BLaER1 (cell line): ENCODE data around the gene SMARCE1.

Experiments
- H3K27ac ChIP-seq: shearing (Covaris generic); formaldehyde crosslinking; 2 replicates; pipeline ENCODE4 v1.8.1; 2022
- H3K27me3 ChIP-seq: shearing (Covaris generic); formaldehyde crosslinking; 2 replicates; pipeline ENCODE4 v1.8.1; 2022
- H3K36me3 ChIP-seq: shearing (Covaris generic); formaldehyde crosslinking; 2 replicates; pipeline ENCODE4 v1.8.1; 2022
- H3K4me1 ChIP-seq: shearing (Covaris generic); formaldehyde crosslinking; 2 replicates; pipeline ENCODE4 v1.8.1; 2022
- H3K4me2 ChIP-seq: shearing (Covaris generic); formaldehyde crosslinking; 2 replicates; pipeline ENCODE4 v1.8.1; 2022
- H3K4me3 ChIP-seq: shearing (Covaris generic); formaldehyde crosslinking; 2 replicates; pipeline ENCODE4 v1.8.1; 2022
- H3K9ac ChIP-seq: shearing (Covaris generic); formaldehyde crosslinking; 2 replicates; pipeline ENCODE4 v1.8.1; 2022
- H3K9me3 ChIP-seq: shearing (Covaris generic); formaldehyde crosslinking; 2 replicates; pipeline ENCODE4 v1.8.1; 2022
- H4K20me1 ChIP-seq: shearing (Covaris generic); formaldehyde crosslinking; 2 replicates; pipeline ENCODE4 v1.8.1; 2022
- Cebpa-rat ChIP-seq: shearing (Covaris generic); IDR thresholded peaks from 2 replicates; pipeline ENCODE4 v1.8.1; 2022

Gene SMARCE1

DNA sequence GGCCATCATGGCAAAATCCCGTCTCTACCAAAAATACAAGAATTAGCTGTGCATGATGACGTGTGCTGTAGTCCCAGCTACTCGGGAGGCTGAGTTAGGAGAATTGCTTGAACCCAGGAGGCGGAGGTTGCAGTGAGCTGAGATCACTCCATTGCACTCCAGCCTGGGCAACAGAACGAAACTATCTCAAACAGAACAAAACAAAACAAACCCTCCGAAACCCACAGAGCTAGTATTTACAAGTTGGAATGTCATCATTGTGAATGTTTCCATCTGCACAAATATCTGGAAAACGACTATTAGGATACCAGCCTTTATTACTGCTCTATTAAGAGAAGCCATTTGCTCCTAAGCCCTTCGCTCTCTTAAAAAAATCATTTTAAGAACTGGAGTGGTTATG is 26.0 kb downstream of the SMARCE1 start:
- H3K9me3 ChIP-seq, result no peaks in the 10 kb centered on the region
- H3K27ac ChIP-seq, result no peak overlapping the region
- H3K9ac ChIP-seq, result no peak overlapping the region
- peaks cover 61% of the 10 kb centered on the region for H3K4me1 ChIP-seq
- H3K4me3 ChIP-seq, result no peak overlapping the region
- no peak for TF ChIP-seq Cebpa-rat
- H3K27me3 ChIP-seq, result no peaks in the 10 kb centered on the region
- no peak overlapping the region for H3K4me2 ChIP-seq
- no peaks in the 10 kb centered on the region for H4K20me1 ChIP-seq
- 0 out of 2 replicates have a peak, but pooled peaks cover 4% of the 10 kb centered on the region for H3K36me3 ChIP-seq

DNA sequence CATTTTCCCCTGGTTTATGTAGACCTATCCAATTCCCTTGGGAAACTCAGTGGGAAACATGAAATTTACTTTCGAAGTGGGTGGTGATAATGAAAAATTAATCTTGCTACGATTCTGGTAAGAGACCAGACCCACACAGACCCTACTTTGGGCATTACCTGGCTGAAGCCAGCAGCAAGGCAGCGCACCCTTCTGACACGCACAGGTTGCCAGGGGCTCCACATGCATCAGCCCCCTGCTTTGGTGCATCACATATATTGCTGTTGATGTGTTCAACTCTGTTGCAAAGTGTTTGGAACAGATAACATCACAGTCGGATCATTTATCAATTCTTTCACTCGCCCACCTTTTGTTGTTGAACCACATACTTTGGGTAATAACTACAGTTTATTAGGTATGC is 26.6 kb downstream of the SMARCE1 start:
- no peak overlapping the region for H3K9ac ChIP-seq
- no peak overlapping the region for H3K4me2 ChIP-seq
- H3K27me3 ChIP-seq, result no peaks in the 10 kb centered on the region
- no peak for TF ChIP-seq Cebpa-rat
- no peaks in the 10 kb centered on the region for H3K36me3 ChIP-seq
- H3K27ac ChIP-seq, result no peak overlapping the region
- H4K20me1 ChIP-seq, result no peaks in the 10 kb centered on the region
- no peaks in the 10 kb centered on the region for H3K9me3 ChIP-seq
- peaks cover 64% of the 10 kb centered on the region for H3K4me1 ChIP-seq
- H3K4me3 ChIP-seq, result no peak overlapping the region

DNA sequence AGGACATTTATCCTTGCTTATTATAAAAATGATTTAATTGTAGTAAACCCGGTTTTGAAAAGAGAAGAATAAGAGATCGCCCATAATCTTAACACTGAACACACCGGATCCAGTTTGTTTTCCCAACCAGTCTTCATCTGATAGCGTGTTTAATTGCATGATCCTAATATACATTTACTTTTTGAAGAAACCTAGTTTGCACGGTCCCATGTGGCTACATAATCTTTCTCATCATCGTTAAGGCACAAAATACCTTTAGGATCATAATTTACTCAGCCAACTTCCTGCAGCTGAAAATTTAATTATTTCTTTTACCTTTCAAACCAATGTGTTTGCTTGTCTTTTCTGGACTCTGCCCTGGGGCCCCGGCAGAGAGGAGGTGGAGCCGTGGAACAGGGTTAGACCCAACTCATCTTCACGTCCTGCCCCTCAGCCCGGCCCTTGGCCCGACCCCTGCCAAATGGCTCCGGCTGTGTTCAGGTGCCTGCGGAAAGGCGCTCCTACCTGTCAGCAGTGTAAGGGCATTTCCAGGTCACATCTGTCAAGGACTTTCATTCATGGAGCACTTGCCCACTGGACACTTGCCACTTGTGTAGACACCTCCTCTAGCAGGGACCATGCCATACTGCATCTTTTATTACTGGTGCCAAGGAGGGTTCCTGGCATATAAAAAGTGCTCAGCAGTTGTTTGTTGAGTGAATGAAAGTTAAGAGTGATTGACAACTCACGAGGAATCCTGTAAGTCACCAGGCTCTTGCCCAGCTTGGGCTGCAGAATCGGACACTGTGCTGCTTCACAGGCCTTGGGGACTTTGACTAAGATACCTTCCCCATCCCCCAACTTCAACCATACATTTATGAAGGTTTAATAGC is 28.6 kb downstream of the SMARCE1 start:
- Histone ChIP-seq H3K27ac (no peak overlapping the region), H3K4me3 (no peak overlapping the region), H3K36me3 (no peaks in the 10 kb centered on the region), H3K9me3 (no peaks in the 10 kb centered on the region), H3K4me1 (peaks cover 73% of the 10 kb centered on the region), H3K9ac (no peak overlapping the region), H4K20me1 (no peaks in the 10 kb centered on the region), H3K27me3 (no peaks in the 10 kb centered on the region), H3K4me2 (peak overlapping the region; percentile 40; the same call in 1 of the 2 replicates)
- TF ChIP-seq Cebpa-rat, result no peak

DNA sequence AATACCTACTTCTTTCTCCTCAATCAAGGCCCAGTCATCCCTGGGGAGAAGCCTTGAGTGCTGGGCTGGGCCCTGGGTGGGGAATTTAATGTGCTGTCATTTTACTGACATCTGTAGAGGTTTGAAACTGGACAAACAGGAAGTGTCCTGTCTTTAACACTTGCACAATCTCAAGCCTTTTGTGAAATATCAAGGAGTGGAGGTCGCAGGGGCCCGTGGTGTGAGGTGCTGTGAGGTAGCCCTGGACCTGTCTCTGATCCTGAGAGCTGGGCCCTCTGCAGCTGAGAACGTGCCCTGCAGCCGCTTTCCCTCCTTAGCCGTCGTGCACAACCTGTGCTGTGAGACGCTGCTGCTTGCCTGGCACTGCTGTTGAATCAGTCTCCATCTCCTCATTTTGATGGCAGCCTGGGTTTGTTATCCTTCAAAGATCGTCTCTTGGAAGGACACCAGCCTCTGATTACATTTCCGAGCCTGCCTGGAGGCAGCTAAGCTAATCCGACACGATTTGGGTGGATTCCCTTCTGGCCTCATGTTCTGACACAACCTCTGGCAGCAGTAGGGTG is 29.9 kb downstream of the SMARCE1 start:
- Histone ChIP-seq H3K4me2 (no peak overlapping the region), H3K4me1 (peaks cover 61% of the 10 kb centered on the region), H3K9ac (no peak overlapping the region), H4K20me1 (no peaks in the 10 kb centered on the region), H3K27me3 (no peaks in the 10 kb centered on the region), H3K27ac (no peak overlapping the region), H3K9me3 (no peaks in the 10 kb centered on the region), H3K36me3 (no peaks in the 10 kb centered on the region), H3K4me3 (no peak overlapping the region)
- TF ChIP-seq Cebpa-rat, result no peak

DNA sequence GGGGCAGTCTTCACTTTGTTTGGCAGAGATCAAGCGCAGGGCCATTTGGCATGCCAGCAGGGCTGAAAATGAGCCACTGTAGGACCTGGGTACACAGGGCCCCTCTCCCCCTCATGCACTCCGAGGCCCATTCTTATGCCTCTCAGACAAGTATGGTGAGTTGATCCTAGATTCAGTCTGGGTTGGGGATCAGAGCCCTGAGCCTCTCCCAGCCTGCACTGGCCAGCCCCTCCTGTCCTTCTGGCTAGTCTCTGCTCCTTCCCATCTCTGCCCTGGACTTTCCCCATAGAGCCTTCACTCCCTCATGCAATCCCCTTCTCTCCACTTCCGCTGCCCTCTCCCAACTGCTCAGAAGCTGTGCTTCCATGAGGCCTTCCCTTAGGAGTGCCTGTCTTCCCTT is 31.0 kb downstream of the SMARCE1 start:
- no peak overlapping the region for H3K4me3 ChIP-seq
- no peak overlapping the region for H3K27ac ChIP-seq
- peaks cover 49% of the 10 kb centered on the region for H3K4me1 ChIP-seq
- TF ChIP-seq Cebpa-rat, result no peak
- H3K36me3 ChIP-seq, result no peaks in the 10 kb centered on the region
- H3K9ac ChIP-seq, result no peak overlapping the region
- no peak overlapping the region for H3K4me2 ChIP-seq
- no peaks in the 10 kb centered on the region for H3K9me3 ChIP-seq
- H4K20me1 ChIP-seq, result no peaks in the 10 kb centered on the region
- no peaks in the 10 kb centered on the region for H3K27me3 ChIP-seq

DNA sequence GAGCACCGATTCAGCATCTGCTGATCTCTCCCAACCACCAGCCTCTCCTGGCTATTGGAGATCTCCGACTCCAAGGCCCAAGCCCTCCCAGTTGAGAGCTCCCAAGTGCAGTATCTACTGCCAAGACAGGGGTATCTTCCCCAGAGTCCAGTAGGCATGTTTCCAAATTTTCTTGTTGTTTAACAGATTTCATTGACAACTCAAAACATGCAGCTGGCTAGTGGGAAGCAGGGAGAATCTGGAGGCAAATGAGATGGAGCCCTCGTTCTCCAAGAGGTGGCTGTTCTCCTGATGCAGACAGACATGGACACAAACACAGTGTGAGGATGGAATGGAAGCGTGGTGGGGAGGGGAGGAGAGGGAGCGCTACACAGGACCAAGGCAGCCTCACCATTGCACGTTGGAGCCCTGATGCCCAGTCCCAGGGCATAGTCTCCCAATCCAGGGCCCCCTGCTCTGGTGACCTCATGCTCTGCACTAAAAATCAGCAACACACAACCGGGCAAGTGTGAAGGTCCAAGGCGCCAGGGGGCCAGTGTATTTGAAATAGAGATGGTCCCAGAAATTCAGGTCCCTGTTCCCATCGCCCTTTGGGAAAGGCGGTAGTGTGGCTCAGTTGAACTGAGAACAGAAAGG is 31.7 kb downstream of the SMARCE1 start:
- Histone ChIP-seq H3K27ac (peak overlapping the region; percentile 45; the same call in 1 of the 2 replicates), H3K4me2 (peak overlapping the region; percentile 75), H3K9me3 (no peaks in the 10 kb centered on the region), H4K20me1 (no peaks in the 10 kb centered on the region), H3K4me3 (no peak overlapping the region), H3K9ac (no peak overlapping the region), H3K36me3 (no peaks in the 10 kb centered on the region), H3K4me1 (peaks cover 43% of the 10 kb centered on the region), H3K27me3 (no peaks in the 10 kb centered on the region)
- no peak for TF ChIP-seq Cebpa-rat

DNA sequence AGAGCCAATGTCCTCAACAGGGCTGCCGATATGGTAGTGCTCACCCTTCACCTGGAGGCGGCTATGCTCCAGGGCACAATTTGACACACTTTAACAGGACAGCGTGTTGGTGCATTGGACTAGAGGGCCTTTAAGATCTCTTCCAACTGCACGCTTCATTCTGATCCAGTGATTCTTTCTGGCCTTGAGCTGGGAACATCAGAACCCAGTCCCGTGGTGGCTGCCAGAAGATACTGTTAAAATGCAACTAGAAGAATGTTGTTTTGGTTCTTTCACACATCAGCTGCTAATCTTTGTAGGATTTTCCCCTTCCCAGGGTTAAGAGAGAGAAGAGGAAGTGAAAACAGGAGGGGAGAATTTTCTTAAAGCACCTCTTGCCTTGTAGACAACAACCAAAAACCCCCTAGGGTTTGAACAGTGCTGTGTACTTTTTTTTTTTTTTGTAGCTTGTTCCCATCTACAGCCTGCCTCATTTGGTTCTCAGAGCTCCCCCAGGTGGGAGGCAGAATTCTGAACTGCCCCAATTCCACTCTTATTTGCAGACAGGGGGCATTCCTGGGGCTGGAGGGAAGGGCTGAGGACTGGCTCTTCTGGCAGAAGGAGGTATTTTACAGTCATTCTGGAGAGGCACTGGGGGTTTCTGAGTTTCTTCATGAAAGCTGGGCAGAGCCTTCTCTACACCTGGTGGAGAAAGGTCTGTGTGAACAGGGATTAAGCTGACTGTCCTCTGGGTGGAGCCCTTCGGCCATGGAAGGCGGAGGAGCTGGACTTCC is 32.4 kb downstream of the SMARCE1 start:
- Histone ChIP-seq H3K36me3 (no peaks in the 10 kb centered on the region), H3K4me3 (no peak overlapping the region), H3K9ac (0 out of 2 replicates have a peak overlapping the region, but pooled peaks have one; percentile 9), H3K27me3 (no peaks in the 10 kb centered on the region), H3K9me3 (no peaks in the 10 kb centered on the region), H3K4me1 (peaks cover 36% of the 10 kb centered on the region), H3K27ac (peak overlapping the region; percentile 45), H3K4me2 (peak overlapping the region; percentile 75), H4K20me1 (no peaks in the 10 kb centered on the region)
- no peak for TF ChIP-seq Cebpa-rat

DNA sequence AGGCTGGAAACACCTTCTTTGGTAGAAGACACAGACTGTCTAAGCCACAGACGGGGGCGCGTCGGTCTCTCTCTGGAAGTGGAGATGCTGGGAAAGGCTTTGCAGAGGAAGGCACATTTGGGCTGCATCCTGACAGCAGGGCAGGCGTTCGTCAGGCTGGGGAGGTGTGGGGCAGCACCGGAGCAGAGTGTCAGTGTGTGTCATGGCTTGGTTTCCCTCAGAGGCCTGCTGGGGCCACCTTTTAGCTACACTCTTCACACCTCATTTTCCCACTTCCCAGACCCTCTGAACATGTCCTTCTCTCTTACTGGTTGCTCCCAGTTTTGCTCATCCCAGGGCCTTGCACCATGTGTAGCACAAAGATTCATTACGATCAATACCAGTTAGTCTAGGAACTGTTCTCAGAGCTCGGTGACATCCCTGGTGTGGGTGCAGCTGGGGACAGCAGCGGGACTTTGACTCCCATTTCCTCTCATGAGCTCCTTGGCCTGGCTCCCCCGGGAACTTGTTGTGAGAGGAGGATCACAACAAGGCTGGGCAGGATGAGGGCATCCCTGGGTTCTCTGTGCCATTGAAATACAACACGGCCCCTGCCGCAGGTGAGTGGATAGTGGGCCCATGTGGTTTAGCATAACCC is 33.1 kb downstream of the SMARCE1 start:
- no peak for TF ChIP-seq Cebpa-rat
- H3K27ac ChIP-seq, result peak overlapping the region; percentile 45
- 0 out of 2 replicates have a peak overlapping the region, but pooled peaks have one; percentile 9 for H3K9ac ChIP-seq
- H3K4me1 ChIP-seq, result peaks cover 29% of the 10 kb centered on the region
- no peaks in the 10 kb centered on the region for H4K20me1 ChIP-seq
- H3K4me3 ChIP-seq, result no peak overlapping the region
- H3K36me3 ChIP-seq, result no peaks in the 10 kb centered on the region
- H3K27me3 ChIP-seq, result no peaks in the 10 kb centered on the region
- peak overlapping the region; percentile 75 for H3K4me2 ChIP-seq
- H3K9me3 ChIP-seq, result no peaks in the 10 kb centered on the region

DNA sequence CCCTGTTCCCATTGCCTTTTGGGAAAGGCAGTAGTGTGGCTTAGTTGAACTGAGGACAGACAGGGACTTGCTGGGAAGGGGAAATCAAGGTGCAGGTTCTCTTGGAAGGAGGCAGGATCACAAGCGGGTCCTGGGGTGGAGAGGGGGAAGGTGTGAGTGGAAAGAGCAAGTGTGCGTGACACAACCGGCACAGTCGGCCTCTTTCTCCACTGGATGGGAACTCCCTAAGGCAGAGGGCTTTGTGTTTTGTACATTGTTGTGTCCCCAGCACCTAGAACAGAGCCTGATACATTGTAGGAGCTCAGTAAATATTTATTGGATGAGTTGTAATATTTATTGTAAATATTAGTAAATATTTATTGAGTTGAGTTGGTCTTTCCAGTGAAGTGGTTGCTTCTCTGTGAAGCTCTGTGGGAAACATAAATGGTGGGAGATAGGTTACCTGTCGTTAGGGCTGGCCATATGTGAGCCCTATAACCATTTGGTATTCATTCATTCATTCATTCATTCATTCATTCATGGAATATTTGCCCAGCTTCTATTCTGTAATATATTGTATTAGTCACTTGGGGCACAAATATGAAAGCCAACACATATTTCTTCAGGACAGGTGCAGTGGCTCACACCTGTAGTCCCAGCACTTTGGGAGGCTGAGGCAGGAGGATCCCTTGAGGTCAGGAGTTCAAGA is 34.0 kb downstream of the SMARCE1 start:
- Histone ChIP-seq H3K4me1 (peaks cover 22% of the 10 kb centered on the region), H3K27ac (no peak overlapping the region), H3K4me2 (no peak overlapping the region), H3K4me3 (no peak overlapping the region), H3K27me3 (no peaks in the 10 kb centered on the region), H3K36me3 (no peaks in the 10 kb centered on the region), H3K9ac (no peak overlapping the region), H4K20me1 (no peaks in the 10 kb centered on the region), H3K9me3 (no peaks in the 10 kb centered on the region)
- TF ChIP-seq Cebpa-rat, result no peak
